DOHH2 (cell line): Measurements from ENCODE around the gene KLK7.

Experiments used
- EZH2phosphoT487 ChIP-seq: fragments of 200-600 bp; sonication (generic); IDR thresholded peaks from 2 replicates; pipeline ENCODE4 v1.6.1; 2017; ENCODE audit warnings: borderline replicate concordance, mild to moderate bottlenecking, antibody characterized with exemption, low read length, moderate library complexity, mixed read lengths
- TF ChIP-seq, protein P1 (sequence below): fragments of 200-600 bp; sonication (generic); IDR thresholded peaks from one replicate; pipeline ENCODE4 v1.5.1; 2014; ENCODE audit warnings: antibody characterized with exemption, mild to moderate bottlenecking, low read depth, low read length; ENCODE audit not compliant: poor library complexity, severe bottlenecking

DNA sequence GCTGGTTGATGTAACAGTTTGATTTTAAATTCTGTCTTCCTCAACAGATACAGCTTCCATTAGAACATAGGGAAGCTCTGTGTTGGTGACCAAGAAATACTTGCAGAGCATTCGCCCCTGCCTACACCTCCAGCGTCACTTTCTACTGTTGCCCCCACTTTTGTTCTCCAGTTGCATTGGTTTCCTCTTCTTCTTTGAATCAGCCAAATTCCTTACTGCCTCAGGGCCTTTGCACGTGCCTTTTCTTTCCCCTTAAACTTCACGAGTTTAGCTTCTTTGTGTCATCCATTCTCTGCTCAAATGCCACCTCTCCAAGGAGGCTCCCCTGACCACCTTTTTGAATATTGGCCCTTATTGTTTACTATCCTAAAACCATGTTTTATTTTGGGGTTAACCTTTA is 36.6 kb downstream of the KLK7 start:
- TF ChIP-seq, protein P1, sequence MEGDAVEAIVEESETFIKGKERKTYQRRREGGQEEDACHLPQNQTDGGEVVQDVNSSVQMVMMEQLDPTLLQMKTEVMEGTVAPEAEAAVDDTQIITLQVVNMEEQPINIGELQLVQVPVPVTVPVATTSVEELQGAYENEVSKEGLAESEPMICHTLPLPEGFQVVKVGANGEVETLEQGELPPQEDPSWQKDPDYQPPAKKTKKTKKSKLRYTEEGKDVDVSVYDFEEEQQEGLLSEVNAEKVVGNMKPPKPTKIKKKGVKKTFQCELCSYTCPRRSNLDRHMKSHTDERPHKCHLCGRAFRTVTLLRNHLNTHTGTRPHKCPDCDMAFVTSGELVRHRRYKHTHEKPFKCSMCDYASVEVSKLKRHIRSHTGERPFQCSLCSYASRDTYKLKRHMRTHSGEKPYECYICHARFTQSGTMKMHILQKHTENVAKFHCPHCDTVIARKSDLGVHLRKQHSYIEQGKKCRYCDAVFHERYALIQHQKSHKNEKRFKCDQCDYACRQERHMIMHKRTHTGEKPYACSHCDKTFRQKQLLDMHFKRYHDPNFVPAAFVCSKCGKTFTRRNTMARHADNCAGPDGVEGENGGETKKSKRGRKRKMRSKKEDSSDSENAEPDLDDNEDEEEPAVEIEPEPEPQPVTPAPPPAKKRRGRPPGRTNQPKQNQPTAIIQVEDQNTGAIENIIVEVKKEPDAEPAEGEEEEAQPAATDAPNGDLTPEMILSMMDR: no peak
- no peak for TF ChIP-seq EZH2phosphoT487
